OCI-LY7 (cell line): ENCODE results near the gene KCTD19.
"Not testable (repeated sequence)": the region's sequence is repeated elsewhere in the genome, so short reads cannot be mapped to it uniquely, and the experiment has no call there.

Experiments
- CTCF ChIP-seq: fragments of 200-600 bp; sonication (generic); conservative IDR thresholded peaks from 2 replicates; pipeline ENCODE4 v1.5.1; 2014; ENCODE audit warnings: mild to moderate bottlenecking, antibody characterized with exemption, low read length, moderate library complexity, mixed read lengths
- EZH2phosphoT487 ChIP-seq: fragments of 200-600 bp; sonication (generic); IDR thresholded peaks from 2 replicates; pipeline ENCODE4 v1.6.1; 2018; ENCODE audit warnings: low read depth, borderline replicate concordance, mild to moderate bottlenecking, mixed run types, antibody characterized with exemption, low read length, moderate library complexity, mixed read lengths

- TF ChIP-seq CTCF, EZH2phosphoT487: not testable (repeated sequence)
Measured at GRCh38 chr16:67359540-67360269, 33.2 kb upstream of the KCTD19 start.
